Memory B cell (primary cell): Measurements from ENCODE around the gene GIN1.

ENCODE experiments used
- ATAC-seq: fragments of 150-1000 bp; cut with Tn5 transposase; 2 replicates; pipeline ENCODE4 v1.10.0; 2021; ENCODE audit warnings: low read depth, mild to moderate bottlenecking, moderate library complexity
- DNase-seq, 2 donors: peaks; one replicate each; pipeline ENCODE4 v3.0.0; 2022; ENCODE audit warnings: low spot score in 2 of 2
- H3K27ac Mint-ChIP-seq: one replicate; pipeline ENCODE4 v1.8.0; 2022; ENCODE audit warnings: mild to moderate bottlenecking, moderate library complexity, mixed read lengths
- H3K27me3 Mint-ChIP-seq: one replicate; pipeline ENCODE4 v1.8.0; 2022; ENCODE audit warnings: mixed read lengths
- H3K36me3 Mint-ChIP-seq: one replicate; pipeline ENCODE4 v1.8.0; 2022; ENCODE audit warnings: mild to moderate bottlenecking, mixed read lengths
- H3K4me1 Mint-ChIP-seq: one replicate; pipeline ENCODE4 v1.8.0; 2022; ENCODE audit warnings: mixed read lengths
- H3K4me3 Mint-ChIP-seq: one replicate; pipeline ENCODE4 v1.8.0; 2022; ENCODE audit warnings: mild to moderate bottlenecking, moderate library complexity, mixed read lengths
- H3K9me3 Mint-ChIP-seq: one replicate; pipeline ENCODE4 v1.8.0; 2022; ENCODE audit warnings: mixed read lengths

The GIN1 gene

GRCh38 chr5:103041071-103041676 lies 78.8 kb downstream of the GIN1 start:
- DNase-seq, result no peak
- H3K27me3 Mint-ChIP-seq, result peaks cover 7% of the 10 kb centered on the region
- H3K9me3 Mint-ChIP-seq, result no peaks in the 10 kb centered on the region
- ATAC-seq, result no peak
- H3K27ac Mint-ChIP-seq, result no peak overlapping the region
- no peaks in the 10 kb centered on the region for H3K4me1 Mint-ChIP-seq
- H3K36me3 Mint-ChIP-seq, result no peaks in the 10 kb centered on the region
- no peak overlapping the region for H3K4me3 Mint-ChIP-seq

DNA sequence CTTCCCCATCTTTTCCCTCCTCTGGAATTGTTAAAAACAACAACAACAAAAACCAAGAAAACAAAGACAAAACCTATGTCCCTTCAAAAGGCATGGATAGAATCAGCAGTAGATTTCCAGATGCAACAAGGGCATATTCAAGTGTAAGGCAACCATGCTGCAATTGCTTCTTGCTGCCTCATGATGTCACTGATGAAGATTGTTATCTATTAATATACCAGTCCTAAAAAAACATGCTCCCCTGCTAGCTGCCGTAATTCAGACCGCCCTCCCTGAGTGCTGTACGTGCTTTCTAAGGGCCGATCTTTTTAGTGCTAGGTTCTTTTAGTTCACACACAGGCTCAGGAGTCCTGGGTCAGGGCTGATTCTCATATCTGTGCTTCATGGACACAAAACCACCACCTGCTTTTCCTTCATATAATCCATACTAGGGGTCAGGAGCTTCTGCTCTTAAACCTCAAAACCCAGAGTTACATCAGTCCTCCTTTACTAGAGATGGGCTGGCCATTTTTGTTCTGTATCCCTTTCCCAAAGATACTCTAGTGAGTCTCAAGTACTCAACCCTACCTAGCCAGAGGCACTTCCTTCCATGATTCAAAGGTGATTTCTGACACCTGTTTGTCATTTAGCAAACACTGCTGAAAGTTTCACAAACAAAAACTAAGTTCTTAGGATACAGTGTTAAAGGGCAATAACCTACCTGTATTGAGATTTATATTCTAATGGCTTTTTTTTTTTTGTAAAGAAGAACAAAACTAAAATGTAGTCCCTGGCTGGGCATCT lies 82.1 kb downstream of the GIN1 start:
- Mint-ChIP-seq H3K36me3 (no peaks in the 10 kb centered on the region), H3K4me3 (no peak overlapping the region), H3K9me3 (no peaks in the 10 kb centered on the region), H3K4me1 (no peaks in the 10 kb centered on the region), H3K27me3 (peaks cover 8% of the 10 kb centered on the region), H3K27ac (no peak overlapping the region)
- ATAC-seq, result no peak
- no peak for DNase-seq

DNA sequence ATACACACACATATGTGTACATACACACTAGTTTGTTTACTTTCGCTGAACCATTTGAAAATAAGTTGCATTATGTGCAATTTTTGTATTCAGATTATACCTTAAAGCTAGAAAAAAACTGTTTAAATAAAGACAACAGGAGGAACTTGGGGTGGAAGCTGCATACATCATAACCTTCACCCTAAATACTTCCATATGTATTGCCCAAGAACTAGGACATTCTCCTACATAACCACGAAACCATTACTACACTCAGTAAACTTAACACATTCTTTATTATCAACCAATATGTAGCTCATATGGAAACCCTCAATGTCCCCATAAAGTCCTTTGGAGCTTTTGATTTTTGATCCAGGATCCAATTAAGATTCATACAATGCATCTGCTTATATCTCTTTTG lies 83.3 kb downstream of the GIN1 start:
- H3K4me1 Mint-ChIP-seq, result no peaks in the 10 kb centered on the region
- no peak overlapping the region for H3K4me3 Mint-ChIP-seq
- no peaks in the 10 kb centered on the region for H3K9me3 Mint-ChIP-seq
- peaks cover 8% of the 10 kb centered on the region for H3K27me3 Mint-ChIP-seq
- no peaks in the 10 kb centered on the region for H3K36me3 Mint-ChIP-seq
- ATAC-seq (no peak), DNase-seq (no peak)
- H3K27ac Mint-ChIP-seq, result no peak overlapping the region
